K562 (cell line): ENCODE results near the gene ERN1. TPM values are rescaled to one million over a fixed set of nuclear protein-coding genes. Genes with fewer than 3 reads are reported as not detected.

Experiments
- BCL6 ChIP-seq: fragments of 250-450 bp; sonication (Bioruptor Pico); IDR thresholded peaks from 2 replicates; pipeline ENCODE4 v1.4.0; 2020
- FOXJ2 ChIP-seq: fragments of 200-800 bp; sonication (Bioruptor generic); IDR thresholded peaks from 2 replicates; pipeline ENCODE4 v1.6.1; 2016; ENCODE audit warnings: missing genetic modification characterization, missing compliant biosample characterization
- FOXK2 ChIP-seq, 2 experiments: fragments of 450-650 bp; IDR thresholded peaks in 1 of 2; conservative IDR thresholded peaks in 1 of 2; 2 replicates each; pipeline ENCODE4 v1.6.1; 2016; ENCODE audit warnings: low read depth in 2 of 2, mild to moderate bottlenecking in 1 of 2
- GABPB2 ChIP-seq: fragments of 250-450 bp; sonication (Bioruptor Pico); conservative IDR thresholded peaks from 2 replicates; pipeline ENCODE4 v1.5.1; 2021; ENCODE audit warnings: mild to moderate bottlenecking
- JUN ChIP-seq, 2 experiments: sonication (generic) in 1 of 2; formaldehyde crosslinking in 1 of 2; IDR thresholded peaks; 2 replicates each; pipeline versions ENCODE4 v1.6.1 to v1.8.0; 2012 to 2022; ENCODE audit warnings: borderline replicate concordance in 2 of 2, mild to moderate bottlenecking in 2 of 2, improper control_type of control experiment in 1 of 2, low read depth in 1 of 2, low read length in 1 of 2, missing genetic modification reagents in 1 of 2
- KDM2B ChIP-seq: fragments of 250-450 bp; sonication (Bioruptor Pico); IDR thresholded peaks from 2 replicates; pipeline ENCODE4 v1.8.0; 2021; ENCODE audit warnings: mild to moderate bottlenecking, moderate library complexity
- MEIS2 ChIP-seq: fragments of 450-650 bp; IDR thresholded peaks from 2 replicates; pipeline ENCODE4 v1.6.1; 2014; ENCODE audit warnings: mild to moderate bottlenecking; ENCODE audit not compliant: partially characterized antibody
- POU5F1 ChIP-seq: fragments of 150-350 bp; IDR thresholded peaks from 2 replicates; pipeline ENCODE4 v1.6.1; 2014; ENCODE audit warnings: borderline replicate concordance, low read length, low read depth, mild to moderate bottlenecking; ENCODE audit not compliant: partially characterized antibody
- SRSF1 ChIP-seq: fragments of 200-400 bp; formaldehyde crosslinking; IDR thresholded peaks from 2 replicates; pipeline ENCODE4 v1.6.1; 2017; ENCODE audit warnings: mild to moderate bottlenecking, low read depth, low read length, moderate library complexity
- TAF7 ChIP-seq: fragments of 450-650 bp; IDR thresholded peaks from 2 replicates; pipeline ENCODE4 v1.6.1; 2016; ENCODE audit warnings: missing genetic modification characterization, missing compliant biosample characterization
- ZBED1 ChIP-seq: IDR thresholded peaks from 2 replicates; pipeline ENCODE4 v1.6.1; 2014
- ZBTB11 ChIP-seq, 3 experiments: fragments of 200-800 bp in 1 of 3; fragments of 250-450 bp in 1 of 3; fragments of 450-650 bp in 1 of 3; sonication (Bioruptor Pico) in 1 of 3; sonication (Bioruptor generic) in 1 of 3; formaldehyde crosslinking in 1 of 3; IDR thresholded peaks; 2 replicates each; pipeline versions ENCODE4 v1.6.1 to v1.8.0; 2016 to 2022; ENCODE audit warnings: mild to moderate bottlenecking in 2 of 3, missing genetic modification characterization in 2 of 3, missing compliant biosample characterization in 1 of 3, moderate library complexity in 1 of 3
- ZBTB8A ChIP-seq: fragments of 450-650 bp; IDR thresholded peaks from 2 replicates; pipeline ENCODE4 v1.6.1; 2018; ENCODE audit warnings: mild to moderate bottlenecking, moderate library complexity; ENCODE audit not compliant: partially characterized antibody
- ZNF24 ChIP-seq: fragments of 450-650 bp; IDR thresholded peaks from 2 replicates; pipeline ENCODE4 v1.6.1; 2016
- ZNF518B ChIP-seq: fragments of 250-450 bp; sonication (Bioruptor Pico); IDR thresholded peaks from 2 replicates; pipeline ENCODE4 v1.5.0; 2021; ENCODE audit warnings: mild to moderate bottlenecking, moderate library complexity
- ZNF655 ChIP-seq: fragments of 250-450 bp; sonication (Bioruptor Pico); IDR thresholded peaks from 2 replicates; pipeline ENCODE4 v1.5.0; 2021
- ZNF717 ChIP-seq: fragments of 250-450 bp; sonication (Bioruptor Pico); IDR thresholded peaks from 2 replicates; pipeline ENCODE4 v1.5.0; 2021
- ZNF780A ChIP-seq: fragments of 250-450 bp; sonication (Bioruptor Pico); IDR thresholded peaks from 2 replicates; pipeline ENCODE4 v1.5.0; 2021; ENCODE audit warnings: mild to moderate bottlenecking
- ZNF785 ChIP-seq: fragments of 250-450 bp; sonication (Bioruptor Pico); IDR thresholded peaks from 2 replicates; pipeline ENCODE4 v1.4.0; 2020; ENCODE audit warnings: mild to moderate bottlenecking
- polyA plus RNA-seq, 8 experiments: library from polyadenylated mRNA; depleted of rRNA in 4 of 8; stranded (reverse) in 5 of 8; unstranded in 3 of 8; fragments of >200 nt; fragmentation: Nextera tagmentation in 2 of 8; fragmentation: Illumina TruSeq in 1 of 8; extraction: Ambion mirVana in 2 of 8; extraction: Trizol in 1 of 8; gene quantifications; 2 replicates each; pipeline versions ENCODE4 v1.2.1 to v1.2.3, GENCODE V29; 2011 to 2014; ENCODE audit warnings: inconsistent platforms in 1 of 8, missing spikeins in 1 of 8
- total RNA-seq, 7 experiments: library from RNA; depleted of rRNA in 6 of 7; stranded (reverse); fragments of >200 nt in 6 of 7; fragmentation: Illumina TruSeq in 2 of 7; extraction: Trizol in 2 of 7; gene quantifications; 2 replicates each; pipeline versions ENCODE4 v1.2.1 to v1.2.3, GENCODE V29; 2011 to 2021; ENCODE audit warnings: low replicate concordance in 1 of 7

Gene ERN1
- total and polyA plus RNA-seq, 9 of the 15 experiments (the other 6 are each of a cell fraction or from before 2014, with no cell fraction given): 2.1 to 22.5 (median 7.3) TPM

- TF ChIP-seq ZNF780A (CRISPR knock-in tag) (no peak), ZNF785 (CRISPR knock-in tag) (no peak), GABPB2 (CRISPR knock-in tag) (no peak), ZNF24 (peak; percentile 67; the same call in 1 of the 2 replicates), ZBTB11 (CRISPR knock-in tag; IDR thresholded peaks at IDR 0.05) (no peak), JUN (IDR thresholded peaks at IDR 0.05; ENCODE audit: borderline replicate concordance, low read depth, low read length) (peak; percentile 85), JUN (CRISPR knock-in tag; IDR thresholded peaks at IDR 0.05; ENCODE audit: borderline replicate concordance) (no peak), POU5F1 (no peak), FOXK2 (conservative IDR thresholded peaks at IDR 0.05 in 1 of 2, IDR thresholded peaks at IDR 0.05 in 1 of 2; ENCODE audit: low read depth in 2 of 2) (peak; percentile 97 to 98), ZBED1 (no peak; the same call in 1 of the 2 replicates), ZNF655 (CRISPR knock-in tag) (no peak), ZNF518B (CRISPR knock-in tag) (0 out of 2 replicates have a peak, but pooled peaks have one; percentile 11), SRSF1 (no peak), ZBTB8A (no peak), BCL6 (CRISPR knock-in tag) (no peak), KDM2B (no peak), TAF7 (tag) (0 out of 2 replicates have a peak, but pooled peaks have one; percentile 6), FOXJ2 (tag) (peak; percentile 86), ZNF717 (CRISPR knock-in tag) (no peak), MEIS2 (peak; percentile 98)
Measured at GRCh38 chr17:64081802-64082799, 47.8 kb downstream of the ERN1 start (continued).
